ENCODE data around the gene INPP5A.

GRCh38 chr10:132828681-132829080 lies 291.1 kb downstream of the INPP5A start:
- TF ChIP-seq CTCF (IDR thresholded peaks at IDR 0.05 in 8 of 11, conservative IDR thresholded peaks at IDR 0.05 in 3 of 11), result no peak
- TF ChIP-seq POLR2AphosphoS5 (IDR thresholded peaks at IDR 0.05), result no peak
- no peak for TF ChIP-seq POLR2A (IDR thresholded peaks at IDR 0.05)
